Mammary epithelial cell (primary cell): ENCODE measurements around the gene TRIM40.

Experiments
- EZH2 ChIP-seq: IDR thresholded peaks from 2 replicates; pipeline ENCODE4 v1.6.1; 2012; ENCODE audit warnings: low read length, inconsistent platforms, borderline replicate concordance
- TF ChIP-seq, protein P1 (sequence below), 2 donors: IDR thresholded peaks in 1 of 2; conservative IDR thresholded peaks in 1 of 2; 2 replicates each; pipeline ENCODE4 v1.5.1; 2011 to 2012; ENCODE audit warnings: inconsistent platforms in 2 of 2, low read length in 2 of 2, mild to moderate bottlenecking in 2 of 2, control low read depth in 1 of 2, low read depth in 1 of 2; ENCODE audit not compliant: insufficient read depth in 1 of 2; ENCODE audit errors: extremely low read depth in 1 of 2

DNA sequence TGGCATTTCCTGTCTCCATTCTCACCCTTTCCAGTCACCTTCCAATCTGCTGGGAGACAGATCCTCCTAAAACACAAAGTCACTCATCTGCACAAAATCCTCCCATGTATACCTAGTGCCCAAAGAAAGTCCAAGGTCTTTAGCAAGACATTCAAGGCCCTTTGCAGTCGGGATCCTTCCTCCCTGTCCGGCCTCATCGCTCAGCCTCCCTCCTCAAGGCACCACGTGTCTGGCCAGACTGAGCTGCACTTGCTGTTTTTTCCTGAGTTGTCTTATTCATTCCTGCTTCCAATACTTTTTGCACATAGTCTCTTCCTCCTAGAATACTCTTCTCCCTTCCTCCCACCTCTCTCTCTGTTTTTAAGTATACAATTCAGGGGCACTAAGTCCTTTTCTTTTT lies 28.8 kb downstream of the TRIM40 start:
- TF ChIP-seq, protein P1, sequence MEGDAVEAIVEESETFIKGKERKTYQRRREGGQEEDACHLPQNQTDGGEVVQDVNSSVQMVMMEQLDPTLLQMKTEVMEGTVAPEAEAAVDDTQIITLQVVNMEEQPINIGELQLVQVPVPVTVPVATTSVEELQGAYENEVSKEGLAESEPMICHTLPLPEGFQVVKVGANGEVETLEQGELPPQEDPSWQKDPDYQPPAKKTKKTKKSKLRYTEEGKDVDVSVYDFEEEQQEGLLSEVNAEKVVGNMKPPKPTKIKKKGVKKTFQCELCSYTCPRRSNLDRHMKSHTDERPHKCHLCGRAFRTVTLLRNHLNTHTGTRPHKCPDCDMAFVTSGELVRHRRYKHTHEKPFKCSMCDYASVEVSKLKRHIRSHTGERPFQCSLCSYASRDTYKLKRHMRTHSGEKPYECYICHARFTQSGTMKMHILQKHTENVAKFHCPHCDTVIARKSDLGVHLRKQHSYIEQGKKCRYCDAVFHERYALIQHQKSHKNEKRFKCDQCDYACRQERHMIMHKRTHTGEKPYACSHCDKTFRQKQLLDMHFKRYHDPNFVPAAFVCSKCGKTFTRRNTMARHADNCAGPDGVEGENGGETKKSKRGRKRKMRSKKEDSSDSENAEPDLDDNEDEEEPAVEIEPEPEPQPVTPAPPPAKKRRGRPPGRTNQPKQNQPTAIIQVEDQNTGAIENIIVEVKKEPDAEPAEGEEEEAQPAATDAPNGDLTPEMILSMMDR (conservative IDR thresholded peaks at IDR 0.05 in 1 of 2, IDR thresholded peaks at IDR 0.05 in 1 of 2; ENCODE audit: extremely low read depth in 1 of 2, insufficient read depth in 1 of 2, low read depth in 1 of 2, low read length in 2 of 2) = no peak
- TF ChIP-seq EZH2 = no peak
